PC-3 (cell line): ENCODE data around the gene IL24. TPM values are rescaled to one million over a fixed set of nuclear protein-coding genes. Genes with fewer than 3 reads are reported as not detected.
A peak's percentile ranks its signal among the peaks of the same experiment; 100 is the strongest.

Source experiments
- ATAC-seq: fragments of 200-7000 bp; cut with Tn5 transposase; 2 replicates; pipeline ENCODE4 v1.9.1; 2020; ENCODE audit warnings: mild to moderate bottlenecking, moderate library complexity
- BruUV-seq: library from RNA; stranded (reverse); fragments of 400-500 nt; replicated peaks from 2 replicates; lab custom pipeline; 2021; lab: Mats Ljungman, UMichigan
- CTCF ChIA-PET: fragments of 300-600 bp; sonication (Branson Sonifier 250); formaldehyde crosslinking; loops from one replicate; lab custom pipeline; 2022; ENCODE audit warnings: antibody characterized with exemption; lab: Charles Lee
- POLR2A ChIA-PET: fragments of 300-600 bp; sonication (Branson Sonifier 250); formaldehyde crosslinking; loops from one replicate; lab custom pipeline; 2022; ENCODE audit warnings: antibody characterized with exemption; ENCODE audit not compliant: unreplicated experiment; lab: Charles Lee
- DNase-seq: peaks from one replicate; pipeline ENCODE4 v3.0.0-alpha.2; 2015
- H2AFZ ChIP-seq: fragments of 300-600 bp; sonication (generic); 2 replicates; pipeline ENCODE4 v1.6.0; 2016; ENCODE audit warnings: antibody characterized with exemption, low read length
- H3F3A ChIP-seq: fragments of 300-600 bp; sonication (generic); one replicate; pipeline ENCODE4 v1.6.0; 2017; ENCODE audit warnings: antibody characterized with exemption, low read length, control low read depth, mild to moderate bottlenecking; ENCODE audit not compliant: unreplicated experiment
- H3K27ac ChIP-seq: fragments of 300-600 bp; sonication (generic); 2 replicates; pipeline ENCODE4 v1.5.1; 2016; ENCODE audit warnings: mild to moderate bottlenecking, low read length
- H3K27me3 ChIP-seq: fragments of 300-600 bp; sonication (generic); 2 replicates; pipeline ENCODE4 v1.6.1; 2016; ENCODE audit warnings: low read length, mixed read lengths
- H3K36me3 ChIP-seq: fragments of 300-600 bp; sonication (generic); 2 replicates; pipeline ENCODE4 v1.6.1; 2016; ENCODE audit warnings: low read depth, mixed run types, low read length, mixed read lengths
- H3K4me1 ChIP-seq: fragments of 300-600 bp; sonication (generic); 2 replicates; pipeline ENCODE4 v1.5.1; 2016; ENCODE audit warnings: low read length; ENCODE audit not compliant: insufficient read depth
- H3K4me2 ChIP-seq: fragments of 300-600 bp; sonication (generic); 2 replicates; pipeline ENCODE4 v1.6.0; 2016; ENCODE audit warnings: low read length
- H3K4me3 ChIP-seq: fragments of 300-600 bp; sonication (generic); 2 replicates; pipeline ENCODE4 v1.5.1; 2016; ENCODE audit warnings: mild to moderate bottlenecking, low read length, mixed read lengths
- H3K79me2 ChIP-seq: fragments of 300-600 bp; sonication (generic); 2 replicates; pipeline ENCODE4 v1.6.1; 2017; ENCODE audit warnings: low read length, mixed read lengths
- H3K9ac ChIP-seq: fragments of 300-600 bp; sonication (generic); 2 replicates; pipeline ENCODE4 v1.6.0; 2016; ENCODE audit warnings: mild to moderate bottlenecking, low read length
- H3K9me2 ChIP-seq: fragments of 300-600 bp; sonication (generic); replicated peaks from 2 replicates; pipeline ENCODE4 v1.6.1; 2016; ENCODE audit warnings: mixed run types, low read length, mixed read lengths
- H3K9me3 ChIP-seq: fragments of 300-600 bp; sonication (generic); 2 replicates; pipeline ENCODE4 v1.6.1; 2016; ENCODE audit warnings: low read length, mixed read lengths
- H4K20me1 ChIP-seq: fragments of 300-600 bp; sonication (generic); 2 replicates; pipeline ENCODE4 v1.6.1; 2016; ENCODE audit warnings: low read length, mixed read lengths
- CTCF ChIP-seq: fragments of 300-600 bp; sonication (generic); conservative IDR thresholded peaks from 2 replicates; pipeline ENCODE4 v1.5.1; 2017; ENCODE audit warnings: antibody characterized with exemption, low read depth, mild to moderate bottlenecking, low read length
- EZH2phosphoT487 ChIP-seq: fragments of 300-600 bp; sonication (generic); IDR thresholded peaks from 2 replicates; pipeline ENCODE4 v1.6.1; 2018; ENCODE audit warnings: mild to moderate bottlenecking, antibody characterized with exemption, low read length, borderline replicate concordance
- intact Hi-C: fragments of 100-400 bp; cut with micrococcal nuclease; formaldehyde crosslinking; loops from 2 replicates; pipeline ENCODE4 v1.9.0; 2023
- total RNA-seq: library from RNA; depleted of rRNA; stranded (reverse); fragments of >200 nt; gene quantifications from 2 replicates; pipeline ENCODE4 v1.2.3, GENCODE V29; 2014

IL24 gene
- total RNA-seq, 1 experiment from 2014 or later, result 1.9 TPM

GRCh38 chr1:206911064-206911663 lies 13.9 kb downstream of the IL24 start:
- peak; percentile 14; the same call in 1 of the 2 replicates for ATAC-seq
- no peak overlapping the region for H2AFZ ChIP-seq
- H3K36me3 ChIP-seq, result no peaks in the 10 kb centered on the region
- DNase-seq, result peak; percentile 93
- H3K79me2 ChIP-seq, result no peaks in the 10 kb centered on the region
- no peaks in the 10 kb centered on the region for H3K27me3 ChIP-seq
- CTCF ChIA-PET, result interaction anchor here (1.8 to 2.1 kb wide), 2 partner anchors 71 to 101 kb away, joined by 45 to 54 read pairs; no protein-coding TSS in a partner anchor
- peak overlapping the region; percentile 92 for H3K9ac ChIP-seq
- no TSS peak for BruUV-seq
- POLR2A ChIA-PET, result interaction anchor here (0.6 kb wide), 1 partner anchor 46 kb away, joined by 4 read pairs; the partner anchor contains the start of gene IL20
- no peaks in the 10 kb centered on the region for H3K9me3 ChIP-seq
- H3K9me2 ChIP-seq, result no peaks in the 10 kb centered on the region
- H3K27ac ChIP-seq, result peak overlapping the region; percentile 86
- peaks cover 37% of the 10 kb centered on the region for H3K4me1 ChIP-seq
- TF ChIP-seq EZH2phosphoT487, result no peak
- TF ChIP-seq CTCF, result peak; percentile 98
- H3K4me3 ChIP-seq, result no peak overlapping the region
- peaks cover 7% of the 10 kb centered on the region for H3F3A ChIP-seq
- peak overlapping the region; percentile 2; the same call in 1 of the 2 replicates for H3K4me2 ChIP-seq
- no peaks in the 10 kb centered on the region for H4K20me1 ChIP-seq
- intact Hi-C loops, result loop anchor here (1.0 to 5.0 kb wide), 5 partner anchors 21 to 304 kb away; partner anchors contain the start of gene IL20

DNA sequence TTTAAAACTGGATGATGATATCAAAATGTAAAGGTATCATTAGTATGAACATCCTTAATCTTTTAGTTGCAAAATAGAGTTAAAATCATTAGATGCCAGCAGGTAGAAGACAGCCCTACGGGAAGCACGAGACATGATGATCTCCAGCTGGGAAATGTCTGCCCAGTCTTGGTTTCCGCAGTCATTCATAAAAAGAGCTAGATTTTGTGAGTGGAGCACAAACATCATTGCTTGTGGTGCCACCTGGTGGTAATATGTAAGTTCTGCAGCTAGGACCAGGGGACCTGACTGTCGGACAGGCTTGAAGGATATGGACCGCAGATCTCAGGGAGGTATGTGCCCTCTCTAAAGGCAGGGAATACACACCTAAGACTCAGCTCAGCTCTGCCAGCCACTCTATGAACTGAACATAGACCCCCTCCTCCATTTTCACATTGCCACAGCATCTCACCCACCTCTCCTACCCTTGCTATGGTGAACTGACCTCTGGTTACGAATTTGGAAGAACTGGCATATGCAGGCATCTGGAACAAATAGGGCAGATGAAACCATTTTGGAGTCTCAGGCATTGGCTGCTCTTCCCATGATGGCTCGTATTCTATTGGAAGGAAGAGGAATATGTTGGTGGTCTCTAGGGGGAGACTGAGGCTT lies 15.3 kb downstream of the IL24 start:
- Histone ChIP-seq H3K27ac (peak overlapping the region; percentile 13), H3K36me3 (no peaks in the 10 kb centered on the region), H4K20me1 (no peaks in the 10 kb centered on the region), H3K79me2 (no peaks in the 10 kb centered on the region), H2AFZ (peak overlapping the region; percentile 5; the same call in 1 of the 2 replicates), H3K4me2 (peak overlapping the region; percentile 4), H3K4me1 (peaks cover 37% of the 10 kb centered on the region), H3K4me3 (no peak overlapping the region), H3K9ac (peak overlapping the region; percentile 44; the same call in 1 of the 2 replicates), H3K27me3 (no peaks in the 10 kb centered on the region), H3F3A (peaks cover 7% of the 10 kb centered on the region), H3K9me3 (no peaks in the 10 kb centered on the region), H3K9me2 (no peaks in the 10 kb centered on the region)
- ChIA-PET CTCF (interaction anchor here (0.6 to 2.1 kb wide), 32 partner anchors 15 to 592 kb away, joined by 3 to 54 read pairs (median 4); partner anchors contain the start of genes C1orf116, DYRK3 and IL20), POLR2A (interaction anchor here (0.6 kb wide), 3 partner anchors 103 to 300 kb away, joined by 3 to 5 read pairs (median 3); no protein-coding TSS in a partner anchor)
- BruUV-seq, result no TSS peak
- intact Hi-C loops, result loop anchor here (1.0 to 5.0 kb wide), 8 partner anchors 55 to 586 kb away; no protein-coding TSS in a partner anchor
- ATAC-seq (peak; percentile 32), DNase-seq (peak; percentile 98)
- TF ChIP-seq EZH2phosphoT487 (no peak), CTCF (peak; percentile 99)
